GM06990 (cell line): ENCODE measurements around the gene VEGFA.

ENCODE experiments used
- DNase-seq: peaks from one replicate; pipeline ENCODE4 v3.0.0-alpha.2; 2011; ENCODE audit not compliant: insufficient read length; ENCODE audit errors: extremely low read depth
- H3K27me3 ChIP-seq: replicated peaks from 2 replicates; pipeline ENCODE4 v1.6.0; 2011; ENCODE audit warnings: low read length; ENCODE audit not compliant: control insufficient read depth, insufficient read depth
- H3K36me3 ChIP-seq: 2 replicates; pipeline ENCODE4 v1.5.1; 2011; ENCODE audit warnings: low read length; ENCODE audit not compliant: control insufficient read depth, insufficient read depth
- H3K4me3 ChIP-seq: replicated peaks from 2 replicates; pipeline ENCODE4 v1.5.1; 2011; ENCODE audit warnings: low read depth, mild to moderate bottlenecking, control low read depth, low read length
- CTCF ChIP-seq: IDR thresholded peaks from 2 replicates; pipeline ENCODE4 v1.5.1; 2011; ENCODE audit warnings: low read length, control low read depth, mild to moderate bottlenecking, inconsistent platforms; ENCODE audit not compliant: insufficient read depth, poor library complexity, severe bottlenecking

Gene VEGFA

GRCh38 chr6:43736844-43737243 is 33.2 kb upstream of the VEGFA start:
- TF ChIP-seq CTCF, result no peak
- Histone ChIP-seq H3K27me3 (no peaks in the 10 kb centered on the region), H3K36me3 (no peaks in the 10 kb centered on the region), H3K4me3 (no peak overlapping the region)
- DNase-seq, result no peak

- DNase-seq, result no peak
- Histone ChIP-seq H3K36me3 (no peaks in the 10 kb centered on the region), H3K27me3 (no peaks in the 10 kb centered on the region), H3K4me3 (no peak overlapping the region)
- TF ChIP-seq CTCF, result no peak
Observed at GRCh38 chr6:43737272-43738081, 32.5 kb upstream of the VEGFA start.

GRCh38 chr6:43738267-43738676 is 31.7 kb upstream of the VEGFA start:
- DNase-seq, result no peak
- no peak for TF ChIP-seq CTCF
- no peaks in the 10 kb centered on the region for H3K36me3 ChIP-seq
- no peaks in the 10 kb centered on the region for H3K27me3 ChIP-seq
- no peak overlapping the region for H3K4me3 ChIP-seq

- Histone ChIP-seq H3K4me3 (no peak overlapping the region), H3K27me3 (no peaks in the 10 kb centered on the region), H3K36me3 (no peaks in the 10 kb centered on the region)
- no peak for TF ChIP-seq CTCF
- no peak for DNase-seq
Observed at GRCh38 chr6:43738877-43739641, 31.0 kb upstream of the VEGFA start.

- H3K4me3 ChIP-seq, result no peak overlapping the region
- no peaks in the 10 kb centered on the region for H3K27me3 ChIP-seq
- no peaks in the 10 kb centered on the region for H3K36me3 ChIP-seq
- TF ChIP-seq CTCF, result no peak
- no peak for DNase-seq
Observed at GRCh38 chr6:43739642-43740091, 30.3 kb upstream of the VEGFA start.
